ENCODE data around the gene PITX1. TPM values are rescaled to one million over a fixed set of nuclear protein-coding genes. Genes with fewer than 3 reads are reported as not detected.

The PITX1 gene
- total and polyA plus RNA-seq, 12 donors, result 0.06 to 0.24 (median 0.12) TPM; not detected in 8

DNA sequence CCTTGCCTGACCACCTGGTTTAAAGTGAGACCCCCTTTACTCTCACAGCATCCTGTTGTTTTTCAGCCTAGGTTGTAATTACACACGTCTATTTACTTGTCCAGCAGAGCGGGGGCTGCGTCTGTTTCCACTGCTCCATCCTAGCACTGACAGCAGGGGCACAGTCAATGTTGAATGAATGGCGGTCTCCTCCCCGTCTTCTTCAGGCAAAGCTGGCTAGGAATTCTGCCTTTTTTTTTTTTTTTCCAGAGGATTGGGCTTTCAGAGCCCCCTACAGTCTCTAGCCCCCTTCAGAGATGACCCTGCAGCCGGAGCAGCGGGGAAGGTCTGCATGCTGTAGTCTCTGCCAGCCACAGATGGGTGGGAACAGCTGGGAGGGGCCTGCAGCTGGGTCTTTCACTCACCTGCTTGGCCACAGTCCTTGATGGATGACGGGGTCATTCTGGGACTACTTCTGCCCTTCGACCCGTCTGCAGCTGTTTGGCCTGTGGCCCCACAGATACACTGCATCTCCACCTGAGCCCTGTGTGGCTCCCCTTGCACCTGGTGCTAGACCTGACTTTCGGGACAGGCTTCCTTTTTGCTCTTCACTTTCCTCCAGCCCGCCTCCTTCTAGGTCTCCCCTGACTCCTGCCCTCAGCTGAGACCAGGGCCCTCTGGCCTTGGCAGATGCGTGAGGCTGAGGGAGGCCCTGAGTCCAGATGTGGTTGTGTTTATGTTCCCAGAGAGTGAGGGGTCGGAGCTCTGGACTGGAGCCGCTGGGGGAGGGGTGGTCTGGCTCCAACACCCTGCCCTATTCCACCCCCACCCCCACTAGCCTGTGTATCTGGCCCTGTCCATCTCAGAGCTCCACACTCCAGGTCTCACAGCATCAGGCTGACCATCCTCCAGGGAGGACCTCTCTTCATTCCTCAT is 8.0 kb downstream of the PITX1 start:
- no peak overlapping the region for H3K27ac ChIP-seq
- intact Hi-C loops (cut with DNase I), result no loop called here
- peaks cover 0 to 27% (median 22%) of the 10 kb centered on the region in 9 donors for H3K4me1 ChIP-seq
- no peak for DNase-seq
- no peaks in the 10 kb centered on the region for H3K9me3 ChIP-seq
- no peak overlapping the region for H3K4me3 ChIP-seq
- H3K27me3 ChIP-seq, result peaks cover 31 to 72% (median 61%) of the 10 kb centered on the region in 7 donors
- WGBS, 2 donors, result 80 to 84% methylated on average over 15 of the region's 15 CpGs
- TF ChIP-seq, protein P1, sequence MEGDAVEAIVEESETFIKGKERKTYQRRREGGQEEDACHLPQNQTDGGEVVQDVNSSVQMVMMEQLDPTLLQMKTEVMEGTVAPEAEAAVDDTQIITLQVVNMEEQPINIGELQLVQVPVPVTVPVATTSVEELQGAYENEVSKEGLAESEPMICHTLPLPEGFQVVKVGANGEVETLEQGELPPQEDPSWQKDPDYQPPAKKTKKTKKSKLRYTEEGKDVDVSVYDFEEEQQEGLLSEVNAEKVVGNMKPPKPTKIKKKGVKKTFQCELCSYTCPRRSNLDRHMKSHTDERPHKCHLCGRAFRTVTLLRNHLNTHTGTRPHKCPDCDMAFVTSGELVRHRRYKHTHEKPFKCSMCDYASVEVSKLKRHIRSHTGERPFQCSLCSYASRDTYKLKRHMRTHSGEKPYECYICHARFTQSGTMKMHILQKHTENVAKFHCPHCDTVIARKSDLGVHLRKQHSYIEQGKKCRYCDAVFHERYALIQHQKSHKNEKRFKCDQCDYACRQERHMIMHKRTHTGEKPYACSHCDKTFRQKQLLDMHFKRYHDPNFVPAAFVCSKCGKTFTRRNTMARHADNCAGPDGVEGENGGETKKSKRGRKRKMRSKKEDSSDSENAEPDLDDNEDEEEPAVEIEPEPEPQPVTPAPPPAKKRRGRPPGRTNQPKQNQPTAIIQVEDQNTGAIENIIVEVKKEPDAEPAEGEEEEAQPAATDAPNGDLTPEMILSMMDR (IDR thresholded peaks at IDR 0.05), result no peak
- no peak for ATAC-seq
- H3K36me3 ChIP-seq, result no peaks in the 10 kb centered on the region

DNA sequence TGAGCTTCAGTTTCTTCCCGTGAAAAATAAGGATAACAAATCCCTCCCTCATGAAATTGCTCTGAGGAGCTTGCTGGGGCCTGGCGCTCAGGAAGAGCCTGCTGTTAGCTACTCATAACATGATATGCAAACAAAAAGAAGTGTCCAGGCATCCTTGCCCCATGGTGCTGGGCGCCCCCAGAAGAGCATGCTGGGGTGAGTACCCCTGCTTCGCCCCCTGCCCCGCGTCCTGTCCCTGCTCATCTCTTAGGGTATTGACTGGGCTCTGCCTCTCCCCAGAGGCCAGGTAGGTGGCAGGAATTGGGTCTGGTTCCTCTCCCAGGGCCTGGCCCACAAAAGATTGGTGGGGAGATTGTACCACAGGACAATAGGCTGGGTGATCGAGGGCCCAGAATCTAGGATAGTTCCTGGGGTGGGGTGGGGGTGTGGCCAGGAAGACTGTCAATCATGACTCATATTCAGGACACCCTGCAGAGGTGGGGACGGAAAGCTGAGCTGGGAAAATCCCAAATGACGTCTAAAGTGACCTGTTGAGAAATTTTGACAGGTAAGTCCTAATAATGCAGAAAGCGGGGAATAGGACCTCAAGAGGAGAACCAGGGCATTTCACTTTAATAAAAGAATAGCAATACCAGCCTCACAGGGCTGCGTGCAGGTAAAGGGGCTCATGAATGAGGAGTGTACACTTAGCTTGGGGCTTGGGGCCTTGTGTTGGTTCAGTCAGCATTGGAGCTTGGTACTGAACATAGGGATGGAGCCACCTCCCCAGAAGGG is 8.9 kb downstream of the PITX1 start:
- Histone ChIP-seq H3K9me3 (no peaks in the 10 kb centered on the region), H3K36me3 (no peaks in the 10 kb centered on the region), H3K27me3 (peaks cover 23 to 63% (median 52%) of the 10 kb centered on the region in 7 donors), H3K4me3 (no peak overlapping the region), H3K27ac (no peak overlapping the region), H3K4me1 (peaks cover 0 to 19% (median 15%) of the 10 kb centered on the region in 9 donors)
- ATAC-seq (no peak), DNase-seq (no peak)
- TF ChIP-seq, protein P1 (IDR thresholded peaks at IDR 0.05), result no peak
- 86 to 88% methylated on average over 11 of the region's 11 CpGs for WGBS, 2 donors
- intact Hi-C loops (cut with DNase I), result no loop called here

DNA sequence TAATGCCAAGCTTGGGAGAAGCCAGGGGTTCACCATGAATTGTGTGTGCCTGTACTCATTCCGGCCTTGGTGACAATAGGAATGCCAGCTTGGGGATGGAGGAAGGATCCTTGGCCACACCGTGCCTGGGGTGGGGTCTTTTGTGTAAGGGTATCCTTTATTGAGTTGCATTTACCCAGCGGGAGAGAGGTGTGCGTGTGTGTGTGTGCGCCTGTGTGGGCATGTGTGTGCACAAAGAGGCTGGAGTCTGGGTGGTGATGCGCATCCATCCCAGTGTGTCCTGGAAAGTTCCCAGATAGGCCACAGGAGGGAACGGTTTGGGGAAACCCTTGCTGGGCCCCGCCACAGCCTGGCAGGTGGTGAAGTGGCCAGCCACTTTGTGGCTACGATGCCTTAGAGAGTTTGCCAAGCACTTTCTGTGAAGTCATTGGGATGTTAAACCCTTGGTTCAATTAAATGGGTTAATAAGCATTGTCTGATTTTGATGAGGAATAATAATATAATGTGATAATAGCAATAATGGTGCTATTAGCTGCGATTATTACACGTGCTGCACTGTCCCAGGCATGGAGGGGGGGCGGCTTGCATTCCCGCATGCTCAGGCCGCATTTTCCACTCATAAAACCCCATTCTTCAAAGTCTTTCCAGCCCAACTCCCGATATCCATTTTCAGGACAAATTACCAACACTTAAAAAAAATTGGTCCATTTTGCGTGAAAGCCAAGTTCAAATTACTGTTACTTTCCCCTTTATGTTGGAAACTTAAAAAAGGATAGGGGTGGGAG is 13.7 kb downstream of the PITX1 start:
- H3K36me3 ChIP-seq, result no peaks in the 10 kb centered on the region
- peaks cover 0 to 15% (median 5%) of the 10 kb centered on the region in 7 donors for H3K27me3 ChIP-seq
- no peak for ATAC-seq
- TF ChIP-seq, protein P1 (IDR thresholded peaks at IDR 0.05), result no peak
- no peak overlapping the region for H3K27ac ChIP-seq
- DNase-seq, result no peak
- 81 to 88% methylated on average over 16 of the region's 16 CpGs for WGBS, 2 donors
- intact Hi-C loops (cut with DNase I), result no loop called here
- no peaks in the 10 kb centered on the region for H3K4me1 ChIP-seq
- H3K4me3 ChIP-seq, result no peak overlapping the region
- no peaks in the 10 kb centered on the region for H3K9me3 ChIP-seq

DNA sequence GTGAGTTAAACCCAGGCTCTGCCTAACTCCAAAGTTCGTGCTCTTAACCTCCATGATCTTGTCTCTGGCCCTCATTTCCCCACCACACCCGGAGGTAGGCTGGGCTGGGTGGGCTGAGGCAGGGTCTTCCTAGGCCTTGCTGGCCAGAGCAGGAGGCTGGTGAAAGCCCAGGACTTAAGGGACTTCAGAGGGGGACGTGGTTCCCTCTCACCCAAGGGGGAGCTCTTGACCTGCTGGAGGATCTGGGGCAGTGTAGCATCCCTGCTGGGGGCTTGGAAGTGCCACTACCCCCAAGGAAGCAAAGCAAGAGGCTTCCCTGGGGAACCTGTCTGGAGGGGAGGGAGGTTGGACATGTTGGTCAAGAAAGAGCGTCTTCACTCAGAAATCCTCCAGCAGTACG is 14.7 kb downstream of the PITX1 start:
- Histone ChIP-seq H3K4me3 (no peak overlapping the region), H3K27me3 (peaks cover 0 to 6% (median 0%) of the 10 kb centered on the region in 7 donors), H3K36me3 (no peaks in the 10 kb centered on the region), H3K9me3 (no peaks in the 10 kb centered on the region), H3K27ac (no peak overlapping the region), H3K4me1 (peaks cover 0 to 9% (median 0%) of the 10 kb centered on the region in 9 donors)
- intact Hi-C loops (cut with DNase I), result no loop called here
- TF ChIP-seq, protein P1 (IDR thresholded peaks at IDR 0.05), result no peak
- no peak for DNase-seq
- 86 to 89% methylated on average over 5 of the region's 5 CpGs for WGBS, 2 donors
- ATAC-seq, result no peak

Measured in heart right ventricle (tissue), 16 donors.